Measurements from ENCODE around the gene PPT2.

Gene PPT2

DNA sequence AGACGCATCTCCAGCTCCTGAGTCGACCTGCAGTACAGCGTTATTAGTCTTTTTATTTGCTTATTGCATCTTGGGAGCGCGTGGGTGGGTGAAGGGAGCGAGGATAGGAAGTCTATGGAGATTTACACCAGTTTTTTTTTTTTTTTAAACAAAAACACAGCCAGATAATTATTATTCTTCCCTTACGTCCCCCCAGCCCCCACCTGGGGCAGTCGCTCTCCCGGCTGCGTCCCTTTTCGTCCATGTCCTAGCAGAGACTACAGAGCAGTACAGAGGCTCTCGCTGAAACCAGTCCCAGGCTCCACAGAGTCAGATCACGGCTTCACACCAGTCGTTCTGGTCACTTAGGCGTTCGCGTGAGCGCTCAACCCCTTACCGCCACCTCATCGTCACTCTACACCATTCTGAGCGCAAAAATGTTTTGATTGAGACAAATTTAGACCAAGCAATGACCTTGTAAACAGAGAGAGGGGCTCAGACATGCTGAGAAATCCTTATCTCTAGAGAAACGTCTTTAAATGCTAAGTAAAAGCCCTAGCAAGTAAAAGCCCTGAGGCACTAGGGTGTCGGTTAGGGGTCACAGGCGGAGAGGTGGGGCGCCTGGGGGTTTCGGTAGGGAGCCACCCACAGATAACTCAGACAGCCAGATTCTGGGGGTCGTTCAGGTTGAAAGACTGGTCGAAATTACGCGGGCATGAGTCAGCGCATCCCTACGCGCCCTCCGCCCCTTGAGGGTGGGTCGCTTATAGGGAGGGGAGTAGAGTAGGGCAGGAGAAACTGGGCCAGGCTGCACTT lies 975 bp upstream of the PPT2 start:
- no peak for DNase-seq

DNA sequence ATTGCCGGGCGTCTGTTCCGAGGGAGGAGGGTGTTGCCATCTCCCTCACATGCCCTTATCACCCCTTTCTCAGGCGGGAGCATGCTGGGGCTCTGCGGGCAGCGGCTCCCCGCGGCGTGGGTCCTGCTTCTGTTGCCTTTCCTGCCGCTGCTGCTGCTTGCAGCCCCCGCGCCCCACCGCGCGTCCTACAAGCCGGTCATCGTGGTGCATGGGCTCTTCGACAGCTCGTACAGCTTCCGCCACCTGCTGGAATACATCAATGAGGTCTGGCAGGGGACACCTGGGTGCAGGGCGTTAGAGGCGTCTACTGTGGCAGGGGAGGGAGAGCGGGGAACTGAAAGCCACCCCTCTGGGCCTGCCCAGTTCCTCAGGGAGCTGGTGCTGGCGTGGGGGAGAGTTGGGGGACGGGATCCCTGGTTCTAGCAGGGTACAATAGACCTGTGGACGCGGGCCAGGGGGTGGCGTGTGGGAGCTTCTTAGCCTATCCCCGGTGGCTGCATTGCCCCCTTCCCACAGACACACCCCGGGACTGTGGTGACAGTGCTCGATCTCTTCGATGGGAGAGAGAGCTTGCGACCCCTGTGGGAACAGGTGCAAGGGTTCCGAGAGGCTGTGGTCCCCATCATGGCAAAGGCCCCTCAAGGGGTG lies 697 bp downstream of the PPT2 start:
- peak; percentile 48 for DNase-seq

DNA sequence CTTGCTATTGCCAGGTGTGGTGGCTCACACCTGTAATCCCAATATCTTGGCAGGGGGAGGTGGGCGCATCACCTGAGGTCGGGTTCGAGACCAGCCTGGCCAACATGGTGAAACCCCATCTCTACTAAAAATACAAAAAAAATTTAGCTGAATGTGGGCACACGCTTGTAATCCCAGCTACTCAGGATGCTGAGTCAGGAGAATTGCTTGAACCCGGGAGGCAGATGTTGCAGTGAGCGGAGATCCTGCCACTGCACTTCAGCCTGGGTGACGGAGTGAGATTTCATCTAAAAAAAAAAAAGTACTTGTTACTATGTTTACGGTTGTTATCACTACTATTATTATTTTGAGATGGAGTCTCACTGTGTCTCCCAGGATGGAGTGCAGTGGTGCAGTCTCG lies 3.0 kb downstream of the PPT2 start:
- DNase-seq = no peak

DNA sequence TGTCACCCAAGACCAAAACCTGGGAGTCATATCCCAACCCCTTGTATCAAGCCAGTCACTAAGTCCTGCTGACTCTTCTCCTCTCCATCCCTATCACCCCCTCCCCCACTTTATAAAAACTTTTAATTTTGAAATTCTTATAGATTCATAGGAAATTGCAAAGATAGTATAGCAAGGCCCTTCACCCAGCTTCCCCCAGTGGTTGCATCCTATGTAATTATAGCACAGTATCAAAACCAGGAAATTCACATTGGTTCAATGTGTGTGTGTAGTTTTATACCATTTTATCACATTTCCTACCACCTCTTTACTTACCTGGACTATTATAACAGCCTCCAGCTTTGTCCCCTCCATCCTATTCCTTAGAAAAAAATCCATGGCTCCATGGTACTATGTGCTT lies 4.1 kb downstream of the PPT2 start:
- DNase-seq = no peak

DNA sequence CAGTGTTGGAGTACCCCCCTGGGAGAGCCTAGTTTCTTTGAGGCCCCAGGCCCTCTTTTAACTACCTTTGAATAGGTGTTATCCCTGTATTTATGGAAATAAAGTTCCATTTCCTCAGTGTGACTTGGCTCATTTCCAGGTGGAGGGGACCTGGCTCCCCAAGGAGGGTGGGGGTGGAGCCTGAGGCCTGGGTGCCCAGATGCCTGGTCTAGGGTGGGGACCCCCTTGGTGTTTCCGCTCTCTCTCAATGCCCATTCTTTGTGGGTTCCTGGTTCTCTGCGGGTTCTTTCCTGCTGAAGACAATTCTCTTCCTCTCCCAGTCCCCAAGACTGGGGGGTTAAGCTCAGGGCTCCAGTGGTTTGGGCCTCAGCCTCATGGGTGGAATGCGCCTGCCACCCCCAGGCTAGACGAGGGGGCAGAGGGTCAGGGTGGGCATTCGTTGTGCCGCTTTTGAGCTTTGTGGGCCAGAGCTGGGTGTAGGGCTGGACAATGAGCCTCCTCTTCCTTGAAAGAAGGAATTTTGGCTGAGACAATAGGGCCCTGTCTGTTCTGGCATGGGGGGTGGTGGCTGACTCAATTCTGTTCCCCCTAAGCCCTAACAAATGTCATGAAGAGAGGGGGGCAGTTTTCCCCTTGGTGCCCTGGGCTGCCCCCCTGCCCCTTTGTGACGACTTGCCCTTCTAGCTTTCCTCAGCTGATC lies 9.8 kb downstream of the PPT2 start:
- DNase-seq = no peak

DNA sequence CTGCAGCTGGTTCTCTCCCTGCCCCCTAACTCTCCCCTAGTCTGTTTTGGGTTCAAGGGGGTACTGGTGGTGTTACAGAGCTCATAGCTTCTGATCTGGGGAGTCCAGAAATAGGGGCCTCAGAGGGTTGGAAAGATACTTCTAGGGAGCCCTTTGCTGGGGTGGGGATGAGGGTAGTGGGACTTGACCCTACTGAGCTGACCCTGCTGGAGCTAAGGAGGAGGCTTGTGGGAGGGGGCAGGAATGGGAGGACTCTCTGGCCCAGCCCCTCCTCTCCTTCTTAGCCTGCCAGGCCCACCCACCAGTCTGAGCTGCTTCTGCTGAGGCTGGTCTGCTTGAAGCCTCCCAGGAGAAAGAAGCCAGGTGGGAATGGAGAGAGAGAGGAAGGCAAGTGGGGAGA lies 10.4 kb downstream of the PPT2 start, which contains the start of gene EGFL8:
Gene EGFL8 (plus strand): TSS at position 301 of the 400 bp plus-strand sequence. CDS start 1,571 bp downstream, outside the sequence.
- no peak for DNase-seq

DNA sequence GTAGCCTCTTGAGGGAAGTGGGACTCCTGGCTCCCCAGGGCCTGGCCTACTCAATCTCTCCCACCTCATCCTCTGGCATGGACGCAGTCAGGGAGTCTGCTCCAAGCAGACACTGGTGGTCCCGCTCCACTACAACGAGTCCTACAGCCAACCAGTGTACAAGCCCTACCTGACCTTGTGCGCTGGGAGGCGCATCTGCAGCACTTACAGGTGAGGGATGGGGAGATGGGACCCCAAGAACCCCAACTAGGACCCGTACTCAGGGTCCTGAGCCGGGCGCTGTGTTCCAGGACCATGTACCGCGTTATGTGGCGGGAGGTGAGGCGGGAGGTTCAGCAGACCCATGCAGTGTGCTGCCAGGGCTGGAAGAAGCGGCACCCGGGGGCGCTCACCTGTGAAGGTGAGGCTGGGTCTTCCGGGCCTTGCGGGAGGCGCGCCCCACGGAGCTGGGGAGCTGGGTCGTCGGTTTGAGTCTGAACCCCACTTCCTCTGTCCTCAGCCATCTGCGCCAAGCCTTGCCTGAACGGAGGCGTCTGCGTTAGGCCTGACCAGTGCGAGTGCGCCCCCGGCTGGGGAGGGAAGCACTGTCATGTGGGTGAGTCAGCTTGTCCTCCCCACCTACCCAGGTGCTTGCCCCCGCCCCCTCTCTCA lies 12.6 kb downstream of the PPT2 start:
- no peak for DNase-seq

DNA sequence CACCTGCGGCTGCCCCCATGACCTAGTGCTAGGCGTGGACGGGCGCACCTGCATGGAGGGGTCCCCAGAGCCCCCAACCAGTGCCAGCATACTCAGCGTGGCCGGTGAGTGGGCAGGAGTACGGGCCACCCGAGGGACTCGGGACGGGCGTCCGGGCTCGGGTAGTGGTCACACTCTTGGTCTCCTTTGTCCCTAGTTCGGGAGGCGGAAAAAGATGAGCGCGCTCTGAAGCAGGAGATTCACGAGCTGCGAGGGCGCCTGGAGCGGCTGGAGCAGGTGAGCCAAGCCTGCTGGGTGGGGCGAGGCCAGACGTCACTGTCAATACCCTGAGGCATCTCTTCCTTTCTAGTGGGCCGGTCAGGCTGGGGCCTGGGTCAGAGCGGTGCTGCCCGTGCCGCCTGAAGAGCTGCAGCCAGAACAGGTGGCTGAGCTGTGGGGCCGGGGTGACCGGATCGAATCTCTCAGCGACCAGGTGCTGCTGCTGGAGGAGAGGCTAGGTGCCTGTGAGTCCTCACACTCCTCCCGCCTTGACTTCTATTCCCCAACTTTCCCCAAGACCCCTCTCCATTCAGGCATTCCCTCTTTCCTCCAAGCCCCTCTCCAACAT lies 13.3 kb downstream of the PPT2 start:
- no peak for DNase-seq

DNA sequence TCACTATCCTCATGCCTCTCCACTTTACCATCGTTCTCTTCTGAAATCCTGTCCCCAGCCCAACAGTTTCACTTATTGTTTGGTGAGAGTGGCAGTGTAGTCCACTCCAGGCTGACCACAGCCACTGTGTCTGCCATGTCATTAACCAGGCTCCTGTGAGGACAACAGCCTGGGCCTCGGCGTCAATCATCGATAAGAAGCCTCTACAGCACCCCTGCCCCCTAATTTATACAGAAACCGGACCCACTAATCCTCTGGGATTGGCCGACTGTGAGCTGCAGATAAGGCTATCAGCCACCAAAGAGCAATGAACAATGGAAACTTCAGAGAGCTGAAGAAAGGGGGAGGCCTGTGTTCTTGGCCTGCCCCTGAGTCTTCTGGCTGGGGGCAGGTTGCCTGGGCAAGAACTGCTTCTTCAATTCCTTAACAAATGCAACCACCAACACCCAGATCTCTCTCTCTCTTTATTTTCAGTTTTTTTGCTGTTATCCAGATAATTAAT lies 13.9 kb downstream of the PPT2 start:
- no peak for DNase-seq

DNA sequence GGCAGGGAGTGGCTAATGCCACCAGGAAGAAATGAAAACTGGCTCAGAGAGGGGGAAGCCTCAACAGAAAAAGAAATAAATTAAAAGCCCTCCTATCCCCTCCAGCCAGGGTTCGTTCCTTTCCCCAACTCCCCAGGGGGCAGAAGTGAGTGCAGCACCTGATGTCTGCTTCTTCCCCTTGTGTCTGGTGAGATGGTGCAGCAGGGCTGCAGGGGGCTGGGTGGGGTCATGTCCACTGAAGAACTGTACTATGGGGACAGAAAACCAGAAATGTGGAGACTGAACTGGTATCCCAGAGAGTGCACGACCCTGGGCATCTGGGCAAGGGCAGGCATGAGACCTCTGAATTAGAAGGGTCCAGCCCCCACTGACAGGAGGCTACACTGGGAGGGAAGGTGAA lies 14.4 kb downstream of the PPT2 start:
- no peak for DNase-seq

DNA sequence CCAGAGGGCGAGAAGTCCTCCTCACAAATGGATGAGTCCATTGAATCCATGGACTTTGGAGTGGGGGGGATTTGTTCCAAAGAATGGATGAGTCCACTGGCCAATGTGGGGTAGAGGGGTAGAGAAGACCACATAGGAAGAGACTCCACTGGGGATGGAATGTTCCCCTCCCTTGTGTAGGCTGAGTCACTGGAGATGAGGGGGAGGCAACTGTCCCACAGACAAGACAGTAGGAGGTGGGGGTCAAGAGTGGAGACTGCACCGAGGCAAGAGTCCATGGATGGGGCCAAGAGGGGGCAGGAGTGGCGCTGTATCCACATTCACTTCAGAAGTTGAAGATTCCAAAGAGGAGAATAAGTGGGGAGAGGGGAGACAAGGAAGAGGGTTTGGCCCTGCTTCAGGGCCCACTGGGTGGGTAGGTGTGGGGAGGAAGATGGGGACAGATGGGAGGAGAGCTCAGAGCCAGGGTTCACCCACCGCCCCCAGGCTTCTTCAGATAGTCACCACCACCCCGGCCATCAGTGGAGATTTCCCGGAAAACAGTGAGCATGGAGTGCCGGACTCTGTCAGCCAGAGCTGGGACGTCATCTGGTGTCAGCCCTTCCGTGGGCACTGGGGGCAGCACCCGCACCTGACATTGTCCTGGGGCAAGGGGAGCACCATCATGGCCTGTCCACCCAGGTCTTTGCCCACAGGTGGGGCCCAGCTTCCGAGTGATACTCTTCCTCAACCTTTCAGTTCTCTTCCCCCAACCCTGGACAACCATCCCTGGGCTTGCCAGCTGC lies 15.1 kb downstream of the PPT2 start:
- no peak for DNase-seq

DNA sequence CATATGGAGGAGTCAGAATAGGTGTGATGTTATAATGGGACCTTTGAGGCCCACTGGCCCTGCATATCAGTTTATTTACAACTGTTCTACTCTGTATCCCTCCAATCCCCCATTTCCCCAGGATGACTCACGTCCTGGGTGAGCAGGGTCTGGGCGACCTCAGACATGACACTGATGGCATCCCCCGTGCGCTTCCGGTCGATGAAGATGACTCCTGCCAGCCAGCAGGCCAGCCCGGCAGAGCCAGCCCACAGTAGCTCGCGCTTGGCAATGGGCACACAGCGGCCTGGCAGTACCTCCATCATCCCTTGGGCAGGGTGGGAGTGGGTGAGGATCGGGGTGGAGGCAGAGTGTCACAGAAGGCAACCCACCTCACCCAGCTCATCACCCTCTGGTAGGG lies 16.4 kb downstream of the PPT2 start:
- no peak for DNase-seq

DNA sequence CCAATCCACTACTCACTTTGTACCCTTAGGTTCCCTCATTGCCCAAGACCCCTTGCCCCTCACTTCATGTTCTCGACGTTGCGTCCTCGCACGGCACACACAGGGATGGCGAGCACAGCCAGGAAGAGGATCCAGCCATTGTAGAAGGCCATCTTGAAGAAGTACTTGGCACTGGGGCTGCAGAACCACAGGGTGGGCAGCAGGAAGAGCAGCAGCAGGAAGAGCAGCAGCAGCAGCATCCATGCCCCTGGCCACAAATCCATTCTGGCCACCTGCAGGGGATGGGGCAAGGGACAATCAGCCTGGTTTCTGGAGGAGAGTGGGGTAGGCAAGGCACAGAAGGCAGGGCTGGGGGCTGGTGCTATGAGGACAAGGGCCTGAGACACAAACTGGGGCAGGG lies 17.3 kb downstream of the PPT2 start:
- DNase-seq = no peak

DNA sequence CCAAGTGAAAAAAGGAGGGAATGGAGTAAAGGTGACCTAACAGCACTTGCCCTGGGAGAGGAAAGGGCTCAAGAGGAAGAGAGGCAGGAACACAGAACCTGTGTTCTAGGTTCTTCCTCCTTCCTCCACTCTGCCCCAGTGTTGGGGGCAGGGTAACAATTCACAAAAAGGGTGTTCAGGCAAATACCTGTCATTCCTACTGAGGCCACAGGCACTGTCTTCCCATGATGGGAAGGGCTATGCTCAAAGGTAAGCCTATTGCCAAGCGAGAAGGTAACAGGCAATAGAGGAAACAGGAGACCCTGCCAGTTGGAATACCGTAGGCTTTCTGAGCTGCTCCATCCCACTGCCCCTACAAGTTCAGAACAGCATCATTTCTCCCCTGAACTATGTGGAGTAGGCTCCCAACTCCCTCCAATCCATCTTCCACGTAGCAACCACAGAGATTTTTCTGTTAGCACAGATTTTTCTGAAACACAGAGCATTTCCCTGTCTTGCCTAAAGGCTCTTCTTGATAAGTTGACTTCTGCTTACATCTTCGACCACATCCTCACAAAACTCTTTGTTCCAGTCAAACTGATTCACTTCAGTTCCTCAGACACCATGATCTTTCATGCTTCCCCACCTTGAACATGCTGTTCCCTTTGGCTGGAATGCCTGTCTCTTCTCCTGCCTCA lies 19.2 kb downstream of the PPT2 start:
- no peak for DNase-seq

DNA sequence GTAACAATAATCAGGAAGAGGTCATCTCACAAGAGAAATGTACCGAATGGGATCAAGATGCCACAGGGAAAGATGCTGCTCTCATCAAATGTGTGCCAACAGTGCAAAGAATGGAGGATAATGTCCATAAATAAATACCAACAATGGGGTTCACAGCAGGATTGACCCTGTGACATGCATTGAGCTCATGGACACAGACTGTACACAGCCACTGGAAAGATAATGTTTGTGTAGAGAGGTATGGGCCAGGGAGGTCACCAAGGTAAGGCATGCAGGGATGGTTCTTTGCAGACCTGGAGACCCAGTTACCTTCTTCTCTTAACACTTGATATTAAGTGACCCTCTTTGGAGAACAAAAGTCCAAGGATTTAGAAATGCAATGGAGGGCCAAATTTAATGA lies 20.5 kb downstream of the PPT2 start:
- no peak for DNase-seq

DNA sequence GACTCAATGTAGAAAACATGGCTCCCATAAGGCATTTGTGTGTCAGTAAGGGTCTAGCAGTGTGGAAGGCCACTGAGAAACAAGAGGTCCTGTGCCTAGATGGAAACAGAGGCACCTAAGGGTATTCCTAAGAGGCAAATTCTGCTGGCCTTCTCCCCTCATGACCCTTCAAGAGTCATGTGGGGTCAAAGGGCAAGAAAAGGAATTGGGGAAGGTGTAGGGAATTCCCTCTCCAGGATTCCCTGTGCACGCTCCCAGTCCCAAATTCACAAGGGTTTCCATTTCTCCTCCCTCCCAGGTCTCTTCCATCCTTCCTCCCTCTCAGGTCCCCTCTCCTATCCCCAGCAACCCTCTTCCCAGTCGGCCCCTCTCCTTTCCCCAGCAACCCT lies 21.4 kb downstream of the PPT2 start:
- DNase-seq = no peak

DNA sequence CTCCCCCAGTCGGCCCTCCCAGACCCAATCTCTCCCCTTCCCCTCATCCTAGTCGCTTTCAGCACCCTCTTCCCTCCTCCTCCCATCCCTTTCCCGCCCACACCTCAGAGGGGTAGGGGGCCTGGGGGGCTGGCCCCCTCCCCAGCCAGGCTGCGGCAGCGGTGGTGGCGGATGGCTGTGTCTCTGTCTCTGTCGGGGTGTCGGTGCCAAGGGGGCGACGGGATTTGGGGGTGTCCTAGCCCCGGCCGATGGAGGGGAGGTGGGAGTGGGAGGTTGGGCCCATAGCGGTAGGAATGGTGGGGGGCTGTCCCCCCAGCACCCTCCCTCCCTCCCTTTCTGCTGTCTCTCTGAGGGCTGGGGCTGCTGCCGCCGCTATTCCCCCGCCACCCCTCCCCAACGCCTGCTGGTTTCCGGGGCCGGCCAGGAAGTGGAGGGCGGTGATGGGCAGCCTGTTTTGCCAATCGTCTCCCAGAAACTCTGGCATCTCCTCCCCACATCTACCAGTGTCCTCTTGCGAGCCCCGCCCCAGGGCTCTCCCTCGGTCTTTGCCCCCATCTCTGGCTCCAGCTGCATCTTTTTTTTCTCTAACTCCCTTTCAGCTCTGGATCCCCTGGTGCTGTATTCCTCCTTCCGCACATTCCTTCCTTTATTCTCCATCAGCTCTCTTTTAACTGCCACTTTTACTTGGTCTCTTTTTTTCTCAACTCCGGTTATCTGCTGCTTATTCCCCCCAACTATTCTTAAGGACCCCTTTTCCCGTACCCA lies 22.0 kb downstream of the PPT2 start, which contains the start of gene AGPAT1:
Gene AGPAT1 (minus strand): TSS at position 374 of the 765 bp plus-strand sequence. CDS start 4,588 bp downstream, outside the sequence.
- peak; percentile 90 for DNase-seq

DNA sequence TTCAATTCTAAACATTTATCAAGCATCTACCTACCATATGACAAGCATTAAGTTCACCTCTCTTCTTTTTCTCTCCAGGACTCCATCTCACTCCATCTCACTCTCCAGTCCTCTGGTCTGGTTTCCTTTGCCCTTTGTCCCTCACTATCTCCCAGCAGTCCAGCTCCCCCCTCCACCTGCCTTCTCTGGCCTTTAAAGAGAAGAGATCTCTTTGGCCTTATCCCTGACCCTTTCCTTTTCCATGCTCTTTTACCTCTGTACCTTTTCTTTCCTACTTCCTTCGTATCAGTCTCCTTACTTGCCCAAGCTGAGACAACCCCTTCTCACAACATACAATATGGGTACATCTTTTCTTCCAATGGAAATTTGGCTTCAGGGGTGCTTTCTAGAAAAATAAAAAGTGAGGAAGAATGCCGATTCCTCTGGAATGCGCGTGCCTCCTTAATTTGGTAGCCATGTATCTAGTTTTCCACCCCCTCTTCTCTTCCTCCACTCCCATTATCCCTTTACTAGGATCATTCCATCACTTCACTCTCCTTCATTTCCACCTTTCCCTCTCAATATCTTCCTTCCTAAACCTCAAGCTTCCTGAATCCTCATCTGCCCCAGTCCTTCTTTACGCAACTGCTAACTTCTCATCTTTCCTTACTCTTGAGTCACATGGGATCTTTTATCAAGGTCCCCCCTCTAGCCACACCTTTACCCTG lies 22.7 kb downstream of the PPT2 start:
- no peak for DNase-seq

DNA sequence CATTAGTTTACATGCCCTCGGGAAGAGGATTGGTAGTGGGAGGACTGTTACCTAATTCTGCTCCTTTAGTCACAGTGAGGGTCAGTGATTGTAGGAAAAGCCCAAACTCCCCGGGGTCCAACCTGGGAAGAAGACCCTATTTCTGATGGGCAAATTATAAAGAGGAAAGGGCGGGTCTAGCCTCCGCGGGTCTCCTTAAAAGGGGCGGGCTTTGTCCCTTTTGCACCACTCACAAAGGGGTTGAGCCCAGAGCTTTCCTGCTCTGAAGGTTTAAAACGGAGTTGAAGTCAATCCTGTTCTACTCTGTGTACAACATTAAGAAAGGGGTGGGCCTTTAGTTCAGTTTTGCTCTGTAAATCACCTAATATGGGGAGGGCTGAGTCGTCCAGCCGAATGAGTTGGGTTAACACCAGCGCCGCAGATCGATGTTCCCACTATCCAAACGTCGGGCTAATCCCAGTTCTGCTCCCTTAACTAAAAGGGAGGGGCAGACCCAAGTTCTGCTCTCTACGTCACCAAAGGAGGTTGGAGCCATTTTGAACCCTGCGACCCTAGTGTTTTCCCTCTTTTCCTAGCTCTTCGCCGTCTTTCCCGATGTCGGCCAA lies 23.3 kb downstream of the PPT2 start:
- DNase-seq = peak; percentile 45

Measured in effector CD8-positive, alpha-beta T cell (primary cell).